Ovary (tissue), 9 donors: ENCODE measurements around the gene TMEM50A. TPM values are rescaled to one million over a fixed set of nuclear protein-coding genes. Genes with fewer than 3 reads are reported as not detected.
"Not testable (repeated sequence)": the region's sequence is repeated elsewhere in the genome, so short reads cannot be mapped to it uniquely, and the experiment has no call there.

Experiments used
- DNase-seq, 5 donors: peaks; one replicate each; pipeline ENCODE4 v3.0.0-alpha.2; 2019 to 2020
- H3K27ac ChIP-seq, 2 donors: fragments of 200-600 bp; one replicate each; pipeline versions ENCODE4 v1.5.1 to v1.8.0; 2019 to 2022
- H3K27me3 ChIP-seq: fragments of 200-600 bp; one replicate; pipeline ENCODE4 v1.8.0; 2022
- H3K36me3 ChIP-seq: fragments of 200-600 bp; sonication (generic); one replicate; pipeline ENCODE4 v1.5.1; 2019
- H3K4me1 ChIP-seq: one replicate; pipeline ENCODE4 v1.8.1; 2013; ENCODE audit warnings: mild to moderate bottlenecking, moderate library complexity; ENCODE audit not compliant: insufficient read depth
- H3K4me3 ChIP-seq: fragments of 200-600 bp; sonication (generic); one replicate; pipeline ENCODE4 v1.5.1; 2017
- H3K9me3 ChIP-seq, 2 donors: fragments of 200-600 bp in 1 of 2; sonication (generic) in 1 of 2; one replicate each; pipeline versions ENCODE4 v1.5.1 to v1.8.1; 2013 to 2019; ENCODE audit warnings: mild to moderate bottlenecking in 1 of 2, moderate library complexity in 1 of 2
- CTCF ChIP-seq, 3 donors: fragments of 450-650 bp in 2 of 3; fragments of 200-600 bp in 1 of 3; IDR thresholded peaks; one replicate each; pipeline versions ENCODE4 v1.5.1 to v1.8.0; 2016 to 2022; ENCODE audit warnings: antibody characterized with exemption in 3 of 3, mild to moderate bottlenecking in 1 of 3
- EP300 ChIP-seq: sonication (generic); formaldehyde crosslinking; IDR thresholded peaks from one replicate; pipeline ENCODE4 v1.6.1; 2017; ENCODE audit warnings: antibody characterized with exemption
- POLR2A ChIP-seq: fragments of 450-650 bp; IDR thresholded peaks from one replicate; pipeline ENCODE4 v1.6.1; 2017; ENCODE audit warnings: antibody characterized with exemption, mild to moderate bottlenecking, moderate library complexity
- WGBS, 3 donors: extraction: QIAGEN DNeasy Blood & Tissue Kit in 1 of 3; methylation state at CpG; one replicate each; pipeline versions ENCODE4 v1.1.5 to v1.1.7; 2013 to 2017; 5-methylcytosine and 5-hydroxymethylcytosine counted together
- intact Hi-C, 4 donors: fragments of 100-400 bp; cut with DNase I; formaldehyde crosslinking; loops; one replicate each; pipeline versions ENCODE4 v1.11.0 to v1.15.1; 2022 to 2023
- polyA plus RNA-seq, 2 donors: library from polyadenylated mRNA; stranded (reverse); fragments of 200-250 nt in 1 of 2; fragments of 350-450 nt in 1 of 2; fragmentation: Illumina TruSeq in 1 of 2; extraction: RNeasy Lipid Tissue Mini Kit (QIAGEN cat#74804) in 1 of 2; gene quantifications; one replicate each; pipeline ENCODE4 v1.2.3, GENCODE V29; 2013 to 2014
- total RNA-seq, 7 donors: library from RNA; depleted of rRNA in 2 of 7; stranded (reverse); fragments of >200 nt in 2 of 7; fragmentation: NEBNext Ultra II Directional in 3 of 7; extraction: Animal tissue kit (Norgen Biotek cat#: 25700) in 3 of 7; gene quantifications; one replicate each; pipeline versions ENCODE4 v1.1.0 to v1.2.4, GENCODE V29; 2016 to 2023
- donor health status: DM: no; HTN: no; CAD: no; lungs with moderate emphysema.
- donor health status: DM: no; HTN: no; CAD: no.
- donor health status: Bipolar disorder and iron deficiency.
- donor health status: DM: yes; HTN: yes; CAD: no.
- donor health status: DM: no; HTN: no; CAD: no.
- donor health status: DM: yes; HTN: yes; CAD: no.

The TMEM50A gene
- total and polyA plus RNA-seq, 9 donors: 50.0 to 140 (median 59.8) TPM

- peak in 3 of 5 donors; percentile 46 to 53 (median 48) for DNase-seq
- H3K27ac ChIP-seq: not testable (repeated sequence)
Measured at GRCh38 chr1:25336922-25337354, 1.2 kb upstream of the TMEM50A start.

GRCh38 chr1:25337483-25338187 is 499 bp upstream of the TMEM50A start:
- 0% methylated on average over 9 to 22 of the region's 39 CpGs for WGBS, 3 donors
- H3K4me1 ChIP-seq, intact Hi-C loops: not testable (repeated sequence)

More at GRCh38 chr1:25336922-25337354, 1.2 kb upstream of the TMEM50A start:
- H3K4me3 ChIP-seq: peak overlapping the region; percentile 48
- H3K27me3 ChIP-seq, intact Hi-C loops, H3K4me1 ChIP-seq, H3K36me3 ChIP-seq, H3K9me3 ChIP-seq: not testable (repeated sequence)
- WGBS, 3 donors: 0 to 1% (median 0%) methylated on average over 12 to 21 of the region's 29 CpGs

GRCh38 chr1:25338986-25339385 is 852 bp downstream of the TMEM50A start:
- Histone ChIP-seq H3K4me1 (peaks cover 5% of the 10 kb centered on the region), H3K4me3 (peak overlapping the region; percentile 73), H3K9me3 (no peaks in the 10 kb centered on the region), H3K27me3 (no peaks in the 10 kb centered on the region), H3K36me3 (no peaks in the 10 kb centered on the region), H3K27ac (peak overlapping the region; percentile 3 to 80)
- WGBS, 3 donors: 0 to 1% (median 0%) methylated on average over 6 of the region's 6 CpGs
- TF ChIP-seq POLR2A: no peak
- TF ChIP-seq EP300: no peak
- intact Hi-C loops: no loop called here
- no peak for DNase-seq

More at GRCh38 chr1:25337483-25338187, 499 bp upstream of the TMEM50A start:
- peak overlapping the region; percentile 3 to 80 for H3K27ac ChIP-seq
- H3K4me3 ChIP-seq: peak overlapping the region; percentile 73
- H3K9me3 ChIP-seq, H3K36me3 ChIP-seq, H3K27me3 ChIP-seq: not testable (repeated sequence)
- DNase-seq: peak; percentile 25 to 66 (median 39)

- H3K27me3 ChIP-seq: no peaks in the 10 kb centered on the region
- no peaks in the 10 kb centered on the region for H3K36me3 ChIP-seq
- intact Hi-C loops: loop anchor here in 1 of 4 donors (10.0 kb wide), 1 partner anchor 87 kb away; no protein-coding TSS in a partner anchor
- 50 to 63% (median 62%) methylated on average over 6 of the region's 6 CpGs for WGBS, 3 donors
- no peaks in the 10 kb centered on the region for H3K9me3 ChIP-seq
- peaks cover 5% of the 10 kb centered on the region for H3K4me1 ChIP-seq
- TF ChIP-seq EP300 (no peak), CTCF (IDR thresholded peaks at IDR 0.05) (no peak)
- no peak overlapping the region for H3K4me3 ChIP-seq
- no peak for DNase-seq
- H3K27ac ChIP-seq: no peak overlapping the region
Measured at GRCh38 chr1:25341746-25342145, 3.6 kb downstream of the TMEM50A start.

GRCh38 chr1:25342846-25343245 is 4.7 kb downstream of the TMEM50A start:
- no peak for DNase-seq
- intact Hi-C loops: loop anchor here in 1 of 4 donors (10.0 kb wide), 1 partner anchor 88 kb away; no protein-coding TSS in a partner anchor
- H3K27ac ChIP-seq: no peak overlapping the region

More at GRCh38 chr1:25342846-25343245, 4.7 kb downstream of the TMEM50A start:
- WGBS, 3 donors: 91 to 97% (median 93%) methylated on average over 1 of the region's 1 CpG
- no peaks in the 10 kb centered on the region for H3K9me3 ChIP-seq
- no peak for TF ChIP-seq EP300
- no peak for TF ChIP-seq CTCF (IDR thresholded peaks at IDR 0.05)
- peaks cover 5% of the 10 kb centered on the region for H3K4me1 ChIP-seq
- H3K27me3 ChIP-seq: no peaks in the 10 kb centered on the region
- H3K4me3 ChIP-seq: no peak overlapping the region
- H3K36me3 ChIP-seq: no peaks in the 10 kb centered on the region
